Tibial nerve (tissue), 4 donors: ENCODE data around the gene SUPT3H. TPM values are rescaled to one million over a fixed set of nuclear protein-coding genes. Genes with fewer than 3 reads are reported as not detected.

Experiments
- DNase-seq, 2 donors: peaks; one replicate each; pipeline ENCODE4 v3.0.0-alpha.2; 2019; ENCODE audit warnings: low spot score in 2 of 2
- H3K27ac ChIP-seq, 4 donors: fragments of 200-600 bp; sonication (generic) in 3 of 4; one replicate each; pipeline ENCODE4 v1.5.1; 2017 to 2019; ENCODE audit warnings: mild to moderate bottlenecking in 1 of 4
- H3K27me3 ChIP-seq, 2 donors: fragments of 200-600 bp; sonication (generic) in 1 of 2; one replicate each; pipeline versions ENCODE4 v1.5.1 to v1.6.0; 2017 to 2019
- H3K36me3 ChIP-seq, 3 donors: fragments of 200-600 bp; sonication (generic); one replicate each; pipeline ENCODE4 v1.5.1; 2018 to 2019
- H3K4me1 ChIP-seq, 4 donors: fragments of 200-600 bp; sonication (generic) in 3 of 4; one replicate each; pipeline ENCODE4 v1.5.1; 2017 to 2019
- H3K4me3 ChIP-seq, 4 donors: fragments of 200-600 bp; sonication (generic) in 3 of 4; one replicate each; pipeline ENCODE4 v1.5.1; 2017 to 2019; ENCODE audit warnings: mild to moderate bottlenecking in 1 of 4, moderate library complexity in 1 of 4
- H3K9me3 ChIP-seq, 4 donors: fragments of 200-600 bp; sonication (generic) in 3 of 4; one replicate each; pipeline ENCODE4 v1.5.1; 2017 to 2019
- EP300 ChIP-seq, 2 donors: sonication (generic); formaldehyde crosslinking; IDR thresholded peaks; one replicate each; pipeline ENCODE4 v1.6.1; 2017; ENCODE audit warnings: antibody characterized with exemption in 2 of 2, mild to moderate bottlenecking in 1 of 2
- POLR2A ChIP-seq, 2 donors: fragments of 450-650 bp; IDR thresholded peaks; one replicate each; pipeline ENCODE4 v1.6.1; 2017; ENCODE audit warnings: antibody characterized with exemption in 2 of 2, mild to moderate bottlenecking in 2 of 2, moderate library complexity in 2 of 2
- WGBS, 2 donors: methylation state at CpG; one replicate each; pipeline ENCODE4 v1.1.5; 2018; 5-methylcytosine and 5-hydroxymethylcytosine counted together
- total RNA-seq, 4 donors: library from RNA; depleted of rRNA; stranded (reverse); fragments of >200 nt; gene quantifications; one replicate each; pipeline ENCODE4 v1.1.0, GENCODE V29; 2016
- TF ChIP-seq, protein P1 (sequence below), 5 experiments: fragments of 200-600 bp in 3 of 5; fragments of 450-650 bp in 2 of 5; sonication (generic) in 3 of 5; IDR thresholded peaks; one replicate each; pipeline ENCODE4 v1.5.1; 2016 to 2019; ENCODE audit warnings: antibody characterized with exemption in 5 of 5, mild to moderate bottlenecking in 3 of 5, moderate library complexity in 2 of 5

SUPT3H gene
- total RNA-seq, 4 donors from 2014 or later = 6.6 to 16.5 (median 14.8) TPM

DNA sequence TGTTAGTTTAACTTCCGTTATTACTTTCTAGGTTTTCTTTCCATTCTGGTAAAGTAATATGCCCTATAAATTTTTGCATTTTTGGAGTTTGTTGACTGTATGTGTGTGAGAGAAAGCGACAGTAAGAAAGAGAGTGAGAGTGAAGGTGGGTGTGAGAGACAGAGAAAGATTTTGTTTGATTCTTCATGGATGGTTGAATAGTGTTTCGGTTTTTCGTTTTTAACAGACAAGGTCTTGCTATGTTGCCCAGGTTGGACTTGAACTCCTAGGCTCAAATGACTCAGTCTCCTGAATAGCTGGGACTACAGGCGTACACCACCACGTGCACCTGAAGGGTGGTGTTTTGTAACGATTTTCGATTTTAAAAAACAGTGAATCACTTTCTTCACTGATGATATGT is 378.7 kb downstream of the SUPT3H start:
- H3K9me3 ChIP-seq = no peaks in the 10 kb centered on the region
- TF ChIP-seq POLR2A (IDR thresholded peaks at IDR 0.05) = no peak
- no peak for TF ChIP-seq EP300 (IDR thresholded peaks at IDR 0.05)
- TF ChIP-seq, protein P1, sequence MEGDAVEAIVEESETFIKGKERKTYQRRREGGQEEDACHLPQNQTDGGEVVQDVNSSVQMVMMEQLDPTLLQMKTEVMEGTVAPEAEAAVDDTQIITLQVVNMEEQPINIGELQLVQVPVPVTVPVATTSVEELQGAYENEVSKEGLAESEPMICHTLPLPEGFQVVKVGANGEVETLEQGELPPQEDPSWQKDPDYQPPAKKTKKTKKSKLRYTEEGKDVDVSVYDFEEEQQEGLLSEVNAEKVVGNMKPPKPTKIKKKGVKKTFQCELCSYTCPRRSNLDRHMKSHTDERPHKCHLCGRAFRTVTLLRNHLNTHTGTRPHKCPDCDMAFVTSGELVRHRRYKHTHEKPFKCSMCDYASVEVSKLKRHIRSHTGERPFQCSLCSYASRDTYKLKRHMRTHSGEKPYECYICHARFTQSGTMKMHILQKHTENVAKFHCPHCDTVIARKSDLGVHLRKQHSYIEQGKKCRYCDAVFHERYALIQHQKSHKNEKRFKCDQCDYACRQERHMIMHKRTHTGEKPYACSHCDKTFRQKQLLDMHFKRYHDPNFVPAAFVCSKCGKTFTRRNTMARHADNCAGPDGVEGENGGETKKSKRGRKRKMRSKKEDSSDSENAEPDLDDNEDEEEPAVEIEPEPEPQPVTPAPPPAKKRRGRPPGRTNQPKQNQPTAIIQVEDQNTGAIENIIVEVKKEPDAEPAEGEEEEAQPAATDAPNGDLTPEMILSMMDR (IDR thresholded peaks at IDR 0.05) = no peak
- H3K27me3 ChIP-seq = no peaks in the 10 kb centered on the region
- no peaks in the 10 kb centered on the region for H3K36me3 ChIP-seq
- H3K4me1 ChIP-seq = no peaks in the 10 kb centered on the region
- no peak overlapping the region for H3K4me3 ChIP-seq
- no peak overlapping the region for H3K27ac ChIP-seq
- 95 to 97% methylated on average over 8 of the region's 8 CpGs for WGBS, 2 donors
- DNase-seq = no peak

DNA sequence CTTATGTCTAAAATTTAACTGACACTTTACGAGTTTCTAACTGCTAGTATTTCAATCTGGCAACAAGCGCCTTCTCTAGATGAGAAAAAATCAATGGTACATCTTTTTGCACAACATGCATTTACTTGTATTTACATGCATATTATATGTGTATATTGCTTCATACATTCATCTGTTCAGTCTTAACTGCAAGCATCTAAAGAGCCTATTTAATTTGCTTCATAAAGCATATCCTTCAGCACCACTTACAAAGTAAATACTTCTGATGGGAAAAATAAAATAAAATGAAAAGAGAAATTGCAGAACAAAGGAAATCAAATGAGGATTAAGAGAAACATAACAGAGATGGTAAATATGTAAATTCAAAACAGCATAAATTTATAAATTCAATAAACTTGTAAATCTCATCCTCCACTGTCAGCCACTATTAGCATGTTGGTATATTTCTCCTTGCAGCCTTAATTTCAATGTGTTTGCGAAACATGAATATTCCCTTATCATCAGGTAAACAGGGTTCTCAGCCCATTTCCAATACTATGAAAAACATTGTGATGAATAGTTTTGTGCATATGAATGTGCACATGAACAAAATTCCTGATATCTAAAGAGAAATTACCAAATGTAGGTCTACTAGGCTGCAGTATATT is 382.1 kb downstream of the SUPT3H start:
- no peaks in the 10 kb centered on the region for H3K27me3 ChIP-seq
- TF ChIP-seq EP300 (IDR thresholded peaks at IDR 0.05) (no peak), POLR2A (IDR thresholded peaks at IDR 0.05) (no peak)
- TF ChIP-seq, protein P1 (IDR thresholded peaks at IDR 0.05) = no peak
- no peaks in the 10 kb centered on the region for H3K4me1 ChIP-seq
- WGBS, 2 donors = 94 to 96% methylated on average over 3 of the region's 3 CpGs
- H3K36me3 ChIP-seq = no peaks in the 10 kb centered on the region
- DNase-seq = no peak
- H3K27ac ChIP-seq = no peak overlapping the region
- H3K9me3 ChIP-seq = no peaks in the 10 kb centered on the region
- H3K4me3 ChIP-seq = no peak overlapping the region

DNA sequence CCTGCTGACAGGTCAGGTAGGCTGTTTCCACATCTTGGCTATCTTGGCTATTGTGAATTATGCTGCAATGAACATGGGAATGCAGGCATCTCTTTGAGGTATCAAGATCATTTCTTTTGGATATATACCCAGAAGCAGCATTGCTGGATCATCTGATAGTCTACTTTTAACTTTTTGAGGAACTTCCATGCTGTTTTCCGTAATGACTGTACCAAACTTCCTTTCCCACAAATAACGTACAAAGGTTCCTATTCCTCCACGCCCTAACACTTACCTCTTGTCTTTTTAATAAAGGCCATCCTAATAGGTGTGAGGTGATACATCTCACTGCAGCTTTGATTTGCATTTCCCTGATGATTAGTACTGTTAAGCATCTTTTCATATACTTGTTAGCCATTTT is 388.3 kb downstream of the SUPT3H start:
- Histone ChIP-seq H3K4me1 (no peaks in the 10 kb centered on the region), H3K4me3 (no peak overlapping the region), H3K36me3 (no peaks in the 10 kb centered on the region), H3K9me3 (no peaks in the 10 kb centered on the region), H3K27ac (no peak overlapping the region), H3K27me3 (no peaks in the 10 kb centered on the region)
- TF ChIP-seq, protein P1 (IDR thresholded peaks at IDR 0.05) = no peak
- TF ChIP-seq EP300 (IDR thresholded peaks at IDR 0.05) = no peak
- no peak for TF ChIP-seq POLR2A (IDR thresholded peaks at IDR 0.05)
- DNase-seq = no peak
- WGBS, 2 donors = 81 to 93% methylated on average over 3 of the region's 3 CpGs

DNA sequence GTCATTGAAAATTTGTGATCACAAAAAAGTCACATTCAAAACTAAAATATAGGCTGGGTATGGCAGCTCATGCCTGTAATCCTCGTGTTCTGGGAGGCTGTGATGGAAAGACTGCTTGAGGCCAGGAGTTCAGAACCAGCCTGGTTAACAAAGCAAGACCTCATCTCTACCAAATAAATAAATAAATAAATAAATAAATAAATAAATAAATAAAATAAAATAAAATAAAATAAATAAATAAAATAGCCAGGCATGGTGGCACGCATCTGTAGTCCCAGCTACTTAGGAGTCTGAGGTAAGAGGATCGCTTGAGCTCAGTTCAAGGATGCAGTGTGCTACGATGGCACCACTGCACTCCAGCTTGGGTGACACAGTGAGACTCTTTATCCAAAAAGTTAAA is 392.7 kb downstream of the SUPT3H start:
- no peaks in the 10 kb centered on the region for H3K27me3 ChIP-seq

More for the DNA sequence above, 392.7 kb downstream of the SUPT3H start:
- H3K36me3 ChIP-seq = no peaks in the 10 kb centered on the region
- no peak overlapping the region for H3K27ac ChIP-seq
- 92 to 96% methylated on average over 4 of the region's 4 CpGs for WGBS, 2 donors
- no peak overlapping the region for H3K4me3 ChIP-seq
- H3K4me1 ChIP-seq = no peaks in the 10 kb centered on the region
- TF ChIP-seq POLR2A (IDR thresholded peaks at IDR 0.05) = no peak
- TF ChIP-seq, protein P1 (IDR thresholded peaks at IDR 0.05) = no peak
- TF ChIP-seq EP300 (IDR thresholded peaks at IDR 0.05) = no peak
- no peak for DNase-seq
- H3K9me3 ChIP-seq = no peaks in the 10 kb centered on the region
